Measurements from ENCODE around the gene IBA57.
A peak's percentile ranks its signal among the peaks of the same experiment; 100 is the strongest.

The IBA57 gene

GRCh38 chr1:228142701-228143136 lies 22.9 kb upstream of the IBA57 start:
- no peak for DNase-seq
- no peaks in the 10 kb centered on the region for H3K9me3 ChIP-seq
- TF ChIP-seq, protein P1, sequence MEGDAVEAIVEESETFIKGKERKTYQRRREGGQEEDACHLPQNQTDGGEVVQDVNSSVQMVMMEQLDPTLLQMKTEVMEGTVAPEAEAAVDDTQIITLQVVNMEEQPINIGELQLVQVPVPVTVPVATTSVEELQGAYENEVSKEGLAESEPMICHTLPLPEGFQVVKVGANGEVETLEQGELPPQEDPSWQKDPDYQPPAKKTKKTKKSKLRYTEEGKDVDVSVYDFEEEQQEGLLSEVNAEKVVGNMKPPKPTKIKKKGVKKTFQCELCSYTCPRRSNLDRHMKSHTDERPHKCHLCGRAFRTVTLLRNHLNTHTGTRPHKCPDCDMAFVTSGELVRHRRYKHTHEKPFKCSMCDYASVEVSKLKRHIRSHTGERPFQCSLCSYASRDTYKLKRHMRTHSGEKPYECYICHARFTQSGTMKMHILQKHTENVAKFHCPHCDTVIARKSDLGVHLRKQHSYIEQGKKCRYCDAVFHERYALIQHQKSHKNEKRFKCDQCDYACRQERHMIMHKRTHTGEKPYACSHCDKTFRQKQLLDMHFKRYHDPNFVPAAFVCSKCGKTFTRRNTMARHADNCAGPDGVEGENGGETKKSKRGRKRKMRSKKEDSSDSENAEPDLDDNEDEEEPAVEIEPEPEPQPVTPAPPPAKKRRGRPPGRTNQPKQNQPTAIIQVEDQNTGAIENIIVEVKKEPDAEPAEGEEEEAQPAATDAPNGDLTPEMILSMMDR (IDR thresholded peaks at IDR 0.05; ENCODE audit: low read depth, low read length): no peak
- no peaks in the 10 kb centered on the region for H3K27me3 ChIP-seq
- no peak overlapping the region for H3K4me3 ChIP-seq (ENCODE audit: low read depth, low read length)
- peaks cover 6% of the 10 kb centered on the region; the same call in 1 of the 2 replicates for H3K4me1 ChIP-seq
- H3K36me3 ChIP-seq: peaks cover 6% of the 10 kb centered on the region

DNA sequence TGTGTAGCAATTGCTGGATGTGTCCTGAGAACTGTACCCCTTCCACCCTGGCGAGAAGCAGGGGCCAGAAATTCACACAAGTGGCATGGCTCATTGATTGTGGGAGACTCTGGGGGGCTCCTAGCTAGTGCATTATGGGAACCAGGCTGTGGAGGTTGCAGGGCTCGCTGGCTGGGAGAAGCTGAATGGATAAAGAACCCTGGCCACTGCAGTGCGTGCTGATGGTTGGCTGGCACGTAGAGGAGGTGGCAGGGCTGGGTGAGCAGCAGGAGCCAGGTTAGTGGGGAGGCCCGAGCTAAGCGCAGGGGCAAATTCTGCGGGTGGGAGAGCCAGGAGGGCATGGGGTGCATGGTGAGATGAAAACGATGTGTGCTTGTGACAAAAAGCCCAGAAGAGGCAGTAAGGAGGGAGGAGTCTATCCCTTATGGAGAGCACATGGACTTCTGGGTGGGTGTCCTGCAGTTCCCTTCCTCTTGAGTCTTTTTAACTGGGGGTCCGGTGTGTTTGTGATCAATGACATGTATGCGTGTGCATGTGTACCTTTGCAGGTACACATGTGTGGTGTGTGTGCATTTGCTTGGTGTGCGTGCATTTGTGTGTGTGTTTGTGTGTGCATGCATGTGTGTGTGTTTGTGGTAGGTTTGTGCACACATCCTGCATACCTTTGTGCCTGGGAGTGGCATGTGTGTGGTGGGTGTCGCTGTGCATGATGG lies 22.0 kb upstream of the IBA57 start:
- no peaks in the 10 kb centered on the region for H3K27me3 ChIP-seq
- peaks cover 6% of the 10 kb centered on the region; the same call in 1 of the 2 replicates for H3K4me1 ChIP-seq
- TF ChIP-seq, protein P1 (IDR thresholded peaks at IDR 0.05; ENCODE audit: low read depth, low read length): no peak
- peaks cover 6% of the 10 kb centered on the region for H3K36me3 ChIP-seq
- peak; percentile 5 for DNase-seq
- no peak overlapping the region for H3K4me3 ChIP-seq (ENCODE audit: low read depth, low read length)
- H3K9me3 ChIP-seq: no peaks in the 10 kb centered on the region

GRCh38 chr1:228144193-228144992 lies 21.2 kb upstream of the IBA57 start:
- Histone ChIP-seq H3K27me3 (no peaks in the 10 kb centered on the region), H3K4me1 (peaks cover 11% of the 10 kb centered on the region), H3K36me3 (peaks cover 6% of the 10 kb centered on the region), H3K4me3 (ENCODE audit: low read depth, low read length) (no peak overlapping the region), H3K9me3 (no peaks in the 10 kb centered on the region)
- no peak for DNase-seq
- TF ChIP-seq, protein P1 (IDR thresholded peaks at IDR 0.05; ENCODE audit: low read depth, low read length): no peak

- TF ChIP-seq, protein P1 (IDR thresholded peaks at IDR 0.05; ENCODE audit: low read depth, low read length): no peak
- Histone ChIP-seq H3K27me3 (no peaks in the 10 kb centered on the region), H3K9me3 (no peaks in the 10 kb centered on the region), H3K4me3 (ENCODE audit: low read depth, low read length) (no peak overlapping the region), H3K36me3 (peaks cover 6% of the 10 kb centered on the region), H3K4me1 (peaks cover 17% of the 10 kb centered on the region)
- DNase-seq: peak; percentile 3
Measured at GRCh38 chr1:228144993-228145343, 20.6 kb upstream of the IBA57 start.

DNA sequence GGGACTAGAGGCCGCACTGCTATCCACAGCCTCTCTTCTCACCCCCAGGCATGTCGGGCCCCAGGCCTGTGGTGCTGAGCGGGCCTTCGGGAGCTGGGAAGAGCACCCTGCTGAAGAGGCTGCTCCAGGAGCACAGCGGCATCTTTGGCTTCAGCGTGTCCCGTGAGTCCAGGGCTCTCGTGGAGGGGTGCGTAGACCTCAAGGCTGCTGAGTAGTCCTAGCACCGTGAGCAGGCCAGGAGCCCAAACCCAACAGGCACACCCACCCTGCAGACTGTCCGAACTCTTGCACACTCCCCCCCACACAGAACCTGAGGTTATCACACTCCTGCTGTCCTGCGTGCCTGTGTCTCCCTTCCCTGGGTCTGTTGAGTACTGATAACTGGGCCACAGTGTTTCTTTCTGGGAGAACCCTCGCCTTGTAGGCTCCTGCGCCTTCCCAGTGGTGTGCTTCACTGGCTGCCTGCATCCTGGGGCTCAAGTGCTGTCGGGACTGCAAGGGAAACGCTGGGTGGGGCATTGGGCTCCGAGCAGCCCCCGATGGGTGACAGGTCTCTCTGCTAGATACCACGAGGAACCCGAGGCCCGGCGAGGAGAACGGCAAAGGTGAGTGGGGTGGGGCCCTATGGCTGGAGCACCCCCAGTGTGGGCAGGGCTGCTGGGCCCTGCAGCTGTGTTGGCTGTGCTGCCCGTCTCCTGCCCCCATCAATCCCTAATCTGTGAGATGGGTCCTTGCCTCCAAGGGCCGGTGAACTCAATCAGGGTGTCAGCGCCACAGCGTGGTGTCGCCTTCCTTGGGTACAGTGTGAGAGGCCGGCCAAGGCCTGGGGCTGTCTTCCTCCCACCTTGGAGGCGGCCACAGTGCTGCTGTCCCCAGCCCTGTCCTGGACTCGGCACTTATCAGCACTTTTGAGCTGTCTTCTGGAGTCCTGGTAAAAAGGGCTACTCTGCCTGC lies 19.9 kb upstream of the IBA57 start:
- Histone ChIP-seq H3K4me1 (peaks cover 24% of the 10 kb centered on the region), H3K36me3 (peaks cover 6% of the 10 kb centered on the region), H3K4me3 (ENCODE audit: low read depth, low read length) (no peak overlapping the region), H3K9me3 (no peaks in the 10 kb centered on the region), H3K27me3 (no peaks in the 10 kb centered on the region)
- peak; percentile 5 for DNase-seq
- TF ChIP-seq, protein P1 (IDR thresholded peaks at IDR 0.05; ENCODE audit: low read depth, low read length): no peak
